ENCODE measurements around the gene AK5.

The AK5 gene

GRCh38 chr1:77545970-77546369 is 264.2 kb downstream of the AK5 start:
- no peak overlapping the region for H2AFZ ChIP-seq (ENCODE audit: low read depth, low read length)
- no peak overlapping the region for H3K27ac ChIP-seq (ENCODE audit: low read length)
- no peaks in the 10 kb centered on the region for H3K79me2 ChIP-seq (ENCODE audit: low read length)
- H3K4me2 ChIP-seq (ENCODE audit: low read length) = no peak overlapping the region
- no peak overlapping the region for H3K4me3 ChIP-seq (ENCODE audit: low read length)
- H3K27me3 ChIP-seq (ENCODE audit: low read depth, low read length) = no peaks in the 10 kb centered on the region
- H3K36me3 ChIP-seq (replicated peaks; ENCODE audit: low read depth, low read length) = no peaks in the 10 kb centered on the region
- no peaks in the 10 kb centered on the region for H3K9me3 ChIP-seq (ENCODE audit: insufficient read depth, low read length)
- H3K4me1 ChIP-seq (ENCODE audit: low read length) = peaks cover 7% of the 10 kb centered on the region
- no peak for TF ChIP-seq CTCF (IDR thresholded peaks at IDR 0.05; ENCODE audit: low read depth, low read length)
- no peak for TF ChIP-seq EZH2phosphoT487 (IDR thresholded peaks at IDR 0.05; ENCODE audit: low read depth)
- H3K9ac ChIP-seq (ENCODE audit: low read length) = no peak overlapping the region
- H4K20me1 ChIP-seq (ENCODE audit: insufficient read depth, low read length) = no peaks in the 10 kb centered on the region

GRCh38 chr1:77546890-77547289 is 265.1 kb downstream of the AK5 start:
- Histone ChIP-seq H3K4me1 (ENCODE audit: low read length) (no peaks in the 10 kb centered on the region), H3K4me2 (ENCODE audit: low read length) (no peak overlapping the region), H3K27ac (ENCODE audit: low read length) (no peak overlapping the region), H3K9me3 (ENCODE audit: insufficient read depth, low read length) (no peaks in the 10 kb centered on the region), H3K27me3 (ENCODE audit: low read depth, low read length) (no peaks in the 10 kb centered on the region), H3K36me3 (replicated peaks; ENCODE audit: low read depth, low read length) (no peaks in the 10 kb centered on the region), H2AFZ (ENCODE audit: low read depth, low read length) (no peak overlapping the region), H4K20me1 (ENCODE audit: insufficient read depth, low read length) (no peaks in the 10 kb centered on the region), H3K9ac (ENCODE audit: low read length) (no peak overlapping the region), H3K79me2 (ENCODE audit: low read length) (no peaks in the 10 kb centered on the region), H3K4me3 (ENCODE audit: low read length) (no peak overlapping the region)
- TF ChIP-seq CTCF (IDR thresholded peaks at IDR 0.05; ENCODE audit: low read depth, low read length) (no peak), EZH2phosphoT487 (IDR thresholded peaks at IDR 0.05; ENCODE audit: low read depth) (no peak)

- Histone ChIP-seq H3K4me3 (ENCODE audit: low read length) (no peak overlapping the region), H3K27me3 (ENCODE audit: low read depth, low read length) (no peaks in the 10 kb centered on the region), H3K9me3 (ENCODE audit: insufficient read depth, low read length) (no peaks in the 10 kb centered on the region), H3K4me2 (ENCODE audit: low read length) (no peak overlapping the region), H3K79me2 (ENCODE audit: low read length) (no peaks in the 10 kb centered on the region), H3K36me3 (replicated peaks; ENCODE audit: low read depth, low read length) (no peaks in the 10 kb centered on the region), H4K20me1 (ENCODE audit: insufficient read depth, low read length) (no peaks in the 10 kb centered on the region), H3K4me1 (ENCODE audit: low read length) (no peaks in the 10 kb centered on the region), H3K9ac (ENCODE audit: low read length) (no peak overlapping the region), H2AFZ (ENCODE audit: low read depth, low read length) (no peak overlapping the region), H3K27ac (ENCODE audit: low read length) (no peak overlapping the region)
- no peak for TF ChIP-seq EZH2phosphoT487 (IDR thresholded peaks at IDR 0.05; ENCODE audit: low read depth)
- no peak for TF ChIP-seq CTCF (IDR thresholded peaks at IDR 0.05; ENCODE audit: low read depth, low read length)
These were observed 266.5 kb downstream of the AK5 start for GRCh38 chr1:77548285-77548684.

- no peak for TF ChIP-seq CTCF (IDR thresholded peaks at IDR 0.05; ENCODE audit: low read depth, low read length)
- no peak for TF ChIP-seq EZH2phosphoT487 (IDR thresholded peaks at IDR 0.05; ENCODE audit: low read depth)
- Histone ChIP-seq H2AFZ (ENCODE audit: low read depth, low read length) (no peak overlapping the region), H3K36me3 (replicated peaks; ENCODE audit: low read depth, low read length) (no peaks in the 10 kb centered on the region), H4K20me1 (ENCODE audit: insufficient read depth, low read length) (no peaks in the 10 kb centered on the region), H3K9ac (ENCODE audit: low read length) (no peak overlapping the region), H3K4me1 (ENCODE audit: low read length) (no peaks in the 10 kb centered on the region), H3K4me3 (ENCODE audit: low read length) (no peak overlapping the region), H3K27ac (ENCODE audit: low read length) (no peak overlapping the region), H3K27me3 (ENCODE audit: low read depth, low read length) (no peaks in the 10 kb centered on the region), H3K4me2 (ENCODE audit: low read length) (no peak overlapping the region), H3K9me3 (ENCODE audit: insufficient read depth, low read length) (no peaks in the 10 kb centered on the region), H3K79me2 (ENCODE audit: low read length) (no peaks in the 10 kb centered on the region)
These were observed 268.3 kb downstream of the AK5 start for GRCh38 chr1:77550135-77550534.

All from OCI-LY3 (cell line).